GM23248 (cell line): Measurements from ENCODE around the gene ANKRD22. TPM values are rescaled to one million over a fixed set of nuclear protein-coding genes. Genes with fewer than 3 reads are reported as not detected.
A peak's percentile ranks its signal among the peaks of the same experiment; 100 is the strongest.

Source experiments
- DNase-seq: peaks from one replicate; pipeline ENCODE4 v3.0.0-alpha.2; 2015
- H2AFZ ChIP-seq: fragments of 200-600 bp; sonication (generic); 2 replicates; pipeline ENCODE4 v1.6.1; 2016; ENCODE audit warnings: antibody characterized with exemption
- H3F3A ChIP-seq: fragments of 200-600 bp; sonication (generic); 2 replicates; pipeline ENCODE4 v1.6.1; 2016; ENCODE audit warnings: mild to moderate bottlenecking, antibody characterized with exemption, mixed run types; ENCODE audit not compliant: insufficient read depth
- H3K27ac ChIP-seq: fragments of 200-600 bp; sonication (generic); 2 replicates; pipeline ENCODE4 v1.5.1; 2016; ENCODE audit warnings: mild to moderate bottlenecking
- H3K27me3 ChIP-seq: fragments of 200-600 bp; sonication (generic); replicated peaks from 2 replicates; pipeline ENCODE4 v1.6.1; 2016; ENCODE audit warnings: mild to moderate bottlenecking; ENCODE audit not compliant: insufficient read depth
- H3K36me3 ChIP-seq: fragments of 200-600 bp; sonication (generic); 2 replicates; pipeline ENCODE4 v1.6.1; 2016; ENCODE audit warnings: low read depth, mild to moderate bottlenecking
- H3K4me1 ChIP-seq: fragments of 200-600 bp; sonication (generic); 2 replicates; pipeline ENCODE4 v1.6.1; 2016; ENCODE audit warnings: mild to moderate bottlenecking; ENCODE audit not compliant: insufficient read depth
- H3K4me2 ChIP-seq: fragments of 200-600 bp; sonication (generic); one replicate; pipeline ENCODE4 v1.6.1; 2016; ENCODE audit warnings: mild to moderate bottlenecking; ENCODE audit not compliant: unreplicated experiment
- H3K4me3 ChIP-seq: fragments of 200-600 bp; sonication (generic); 2 replicates; pipeline ENCODE4 v1.5.1; 2016; ENCODE audit warnings: mild to moderate bottlenecking
- H3K79me2 ChIP-seq: fragments of 200-600 bp; sonication (generic); 2 replicates; pipeline ENCODE4 v1.6.1; 2016; ENCODE audit warnings: mild to moderate bottlenecking; ENCODE audit not compliant: insufficient read depth
- H3K9ac ChIP-seq: fragments of 200-600 bp; sonication (generic); 2 replicates; pipeline ENCODE4 v1.6.1; 2016; ENCODE audit warnings: mild to moderate bottlenecking
- H3K9me2 ChIP-seq: fragments of 200-600 bp; sonication (generic); 2 replicates; pipeline ENCODE4 v1.6.1; 2016; ENCODE audit warnings: mixed run types, mild to moderate bottlenecking, moderate library complexity; ENCODE audit not compliant: insufficient read depth
- H3K9me3 ChIP-seq: fragments of 200-600 bp; sonication (generic); one replicate; pipeline ENCODE4 v1.6.1; 2017; ENCODE audit warnings: low read depth
- H4K20me1 ChIP-seq: fragments of 200-600 bp; sonication (generic); 2 replicates; pipeline ENCODE4 v1.6.0; 2016; ENCODE audit not compliant: insufficient read depth
- EZH2 ChIP-seq: fragments of 200-600 bp; sonication (generic); IDR thresholded peaks from 2 replicates; pipeline ENCODE4 v1.6.1; 2018; ENCODE audit warnings: antibody characterized with exemption, mild to moderate bottlenecking; ENCODE audit not compliant: insufficient read depth, poor library complexity, severe bottlenecking
- EZH2phosphoT487 ChIP-seq: fragments of 200-600 bp; sonication (generic); IDR thresholded peaks from 2 replicates; pipeline ENCODE4 v1.6.1; 2018; ENCODE audit warnings: antibody characterized with exemption, moderate library complexity, mild to moderate bottlenecking, low read depth; ENCODE audit not compliant: insufficient read depth
- WGBS, 2 experiments: methylation state at CpG; one replicate each; pipeline ENCODE4 v1.1.6; 2015 to 2017; ENCODE audit warnings: low lambda C conversion rate in 2 of 2, low coverage in 1 of 2; ENCODE audit errors: missing lambda C conversion rate in 2 of 2; 5-methylcytosine and 5-hydroxymethylcytosine counted together
- in situ Hi-C: fragments of 300-500 bp; cut with MboI; formaldehyde crosslinking; loops from 2 replicates; pipeline ENCODE4 v1.15.0; 2020
- polyA plus RNA-seq: library from polyadenylated mRNA; unstranded; fragments of >200 nt; fragmentation: Nextera tagmentation; extraction: Ambion mirVana; gene quantifications from 2 replicates; pipeline ENCODE4 v1.2.1, GENCODE V29; 2016
- total RNA-seq: library from RNA; depleted of rRNA; stranded (reverse); fragments of >200 nt; shearing (Covaris generic); gene quantifications from 2 replicates; pipeline ENCODE4 v1.2.3, GENCODE V29; 2014

Gene ANKRD22
- total and polyA plus RNA-seq, 2 experiments from 2014 or later = 0.22 TPM; not detected in 1

DNA sequence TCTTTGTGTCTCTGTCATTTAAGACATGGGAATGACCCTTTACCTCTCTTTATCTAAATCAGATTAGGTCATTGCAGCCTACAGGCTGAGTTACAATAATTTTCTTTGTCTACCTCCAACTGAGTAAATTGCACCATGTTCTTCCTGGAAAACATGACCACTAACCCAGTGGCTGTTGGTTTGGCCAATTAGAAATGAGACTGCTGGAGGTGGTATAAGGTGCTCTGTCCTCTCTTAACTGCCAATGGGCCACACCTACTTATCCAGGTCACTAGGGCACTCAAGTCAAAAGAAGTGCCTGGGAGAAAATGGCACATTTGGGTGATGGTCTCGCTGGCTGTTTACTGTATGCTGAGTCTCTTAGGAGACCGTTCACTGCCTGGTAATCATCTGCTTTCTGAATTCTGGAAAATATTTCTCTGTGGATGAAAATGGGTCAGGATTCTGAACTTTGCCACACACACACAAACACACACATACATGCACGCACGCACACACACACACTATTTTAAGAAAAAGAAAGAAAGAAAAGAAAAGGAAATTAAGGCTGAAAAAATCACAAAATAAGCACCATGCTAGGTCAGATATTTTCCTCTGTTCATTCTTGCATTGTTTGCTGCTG lies 44.8 kb upstream of the ANKRD22 start:
- DNase-seq = no peak
- 42 to 49% methylated on average over 4 of the region's 4 CpGs for WGBS, 2 experiments
- no peak overlapping the region for H3K9ac ChIP-seq
- peak overlapping the region; percentile 34 for H3K4me2 ChIP-seq
- H3K4me1 ChIP-seq = peaks cover 74% of the 10 kb centered on the region
- H3K36me3 ChIP-seq = no peaks in the 10 kb centered on the region
- no peaks in the 10 kb centered on the region for H3K27me3 ChIP-seq
- no peaks in the 10 kb centered on the region for H4K20me1 ChIP-seq
- peaks cover 50% of the 10 kb centered on the region for H3K79me2 ChIP-seq
- H3K4me3 ChIP-seq = 0 out of 2 replicates have a peak overlapping the region, but pooled peaks have one; percentile 3
- peaks cover 50% of the 10 kb centered on the region for H3F3A ChIP-seq
- H3K27ac ChIP-seq = peak overlapping the region; percentile 61
- no peaks in the 10 kb centered on the region for H3K9me3 ChIP-seq
- peak overlapping the region; percentile 37 for H2AFZ ChIP-seq
- TF ChIP-seq EZH2phosphoT487 (no peak), EZH2 (no peak)
- in situ Hi-C loops = no loop called here
- H3K9me2 ChIP-seq = no peaks in the 10 kb centered on the region

DNA sequence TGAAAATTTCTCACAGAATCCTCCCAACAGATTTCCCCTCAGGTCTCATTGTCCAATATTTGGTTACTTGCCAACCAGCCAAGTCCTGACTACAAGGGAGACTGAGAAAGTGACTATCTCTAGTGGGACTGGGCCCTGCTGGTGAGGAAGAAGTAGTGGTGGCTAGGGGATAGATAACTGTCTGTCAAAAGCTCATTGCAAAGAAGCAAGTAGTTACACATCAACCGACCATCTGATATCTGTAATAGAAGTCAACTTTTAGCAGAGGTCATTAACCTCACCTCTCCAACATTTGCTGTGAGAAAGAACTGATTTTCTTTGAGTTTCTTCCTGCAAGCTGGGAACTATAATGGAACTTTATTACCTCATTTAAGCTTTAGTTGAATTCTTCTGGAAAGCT lies 43.6 kb upstream of the ANKRD22 start:
- in situ Hi-C loops = no loop called here
- Histone ChIP-seq H2AFZ (no peak overlapping the region), H3K9me3 (no peaks in the 10 kb centered on the region), H3F3A (peaks cover 54% of the 10 kb centered on the region), H3K4me1 (peaks cover 77% of the 10 kb centered on the region), H3K4me2 (no peak overlapping the region), H3K9me2 (no peaks in the 10 kb centered on the region), H3K36me3 (no peaks in the 10 kb centered on the region), H3K27me3 (no peaks in the 10 kb centered on the region), H3K4me3 (no peak overlapping the region), H3K27ac (no peak overlapping the region), H4K20me1 (no peaks in the 10 kb centered on the region), H3K79me2 (peaks cover 46% of the 10 kb centered on the region), H3K9ac (no peak overlapping the region)
- WGBS, 2 experiments = 97 to 100% methylated on average over 1 of the region's 1 CpG
- TF ChIP-seq EZH2 (no peak), EZH2phosphoT487 (no peak)
- no peak for DNase-seq

DNA sequence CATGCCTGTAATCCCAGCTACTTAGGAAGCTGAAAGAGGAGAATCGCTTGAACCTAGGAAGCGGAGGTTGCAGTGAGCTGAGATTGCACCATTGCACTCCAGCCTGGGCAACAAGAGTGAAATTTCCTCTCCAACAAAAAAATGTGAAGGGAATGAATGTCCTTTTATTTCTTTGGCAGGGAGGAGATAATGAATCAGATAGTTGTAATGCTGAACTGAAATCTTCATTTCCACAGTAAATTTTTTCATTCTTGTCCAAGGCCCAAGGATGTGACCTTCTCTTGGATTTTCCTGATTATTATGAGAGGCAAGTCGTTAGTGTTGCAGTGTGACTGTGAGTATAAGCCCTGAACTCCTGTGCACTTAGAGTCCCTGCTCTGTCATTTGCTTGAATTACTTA lies 42.0 kb upstream of the ANKRD22 start:
- Histone ChIP-seq H3K4me1 (peaks cover 93% of the 10 kb centered on the region), H3K4me2 (peak overlapping the region; percentile 72), H3K27ac (peak overlapping the region; percentile 54)

DNA sequence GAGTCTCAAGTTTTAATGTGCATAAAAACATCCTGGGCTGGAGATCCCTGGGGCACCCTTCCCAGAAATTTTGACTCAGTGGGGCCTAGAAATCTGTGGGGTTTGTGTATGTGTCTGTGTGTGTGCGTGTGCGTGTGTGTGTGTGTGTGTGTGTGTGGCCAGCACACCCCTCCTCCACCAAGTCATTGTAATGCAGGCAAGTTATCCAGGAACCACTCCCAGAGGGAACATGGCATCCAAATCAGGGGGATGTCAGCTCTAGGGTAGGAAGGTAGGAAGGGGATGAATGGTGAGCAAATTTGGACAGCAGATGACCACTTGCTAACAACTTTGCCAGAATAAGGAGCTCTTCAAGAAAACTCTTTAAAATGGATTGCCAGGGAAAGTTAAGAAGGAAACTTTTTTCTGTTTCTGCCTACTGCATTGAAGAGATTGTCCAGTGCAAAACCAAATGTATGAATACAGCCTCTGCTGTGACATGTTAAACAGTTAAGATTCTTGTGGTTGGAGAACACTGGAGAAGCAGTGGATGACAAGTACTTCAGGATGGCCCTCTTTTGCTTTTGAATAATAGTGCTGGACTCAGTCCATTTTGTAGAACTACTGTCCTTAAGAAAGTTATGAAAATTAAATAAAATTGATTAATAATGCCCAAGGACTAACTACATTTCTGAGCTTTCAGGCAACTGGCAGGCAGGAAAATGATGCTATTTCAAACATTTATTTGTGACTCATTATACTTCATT lies 40.8 kb upstream of the ANKRD22 start:
- H3K79me2 ChIP-seq = peaks cover 51% of the 10 kb centered on the region
- no peaks in the 10 kb centered on the region for H4K20me1 ChIP-seq
- peak overlapping the region; percentile 72 for H3K4me2 ChIP-seq
- no peaks in the 10 kb centered on the region for H3K9me3 ChIP-seq
- H2AFZ ChIP-seq = no peak overlapping the region; the same call in 1 of the 2 replicates
- peaks cover 51% of the 10 kb centered on the region for H3F3A ChIP-seq
- in situ Hi-C loops = no loop called here
- DNase-seq = peak; percentile 85
- peak overlapping the region; percentile 1; the same call in 1 of the 2 replicates for H3K9ac ChIP-seq
- H3K36me3 ChIP-seq = no peaks in the 10 kb centered on the region
- TF ChIP-seq EZH2phosphoT487 (no peak), EZH2 (no peak)
- no peaks in the 10 kb centered on the region for H3K9me2 ChIP-seq
- H3K27ac ChIP-seq = peak overlapping the region; percentile 54
- WGBS, 2 experiments = 89 to 92% methylated on average over 2 of the region's 2 CpGs
- H3K27me3 ChIP-seq = no peaks in the 10 kb centered on the region
- peak overlapping the region; percentile 13; the same call in 1 of the 2 replicates for H3K4me3 ChIP-seq
- H3K4me1 ChIP-seq = peaks cover 88% of the 10 kb centered on the region

More for the DNA sequence above, 42.0 kb upstream of the ANKRD22 start:
- WGBS, 2 experiments = 13 to 17% methylated on average over 3 of the region's 3 CpGs
- H3K36me3 ChIP-seq = no peaks in the 10 kb centered on the region
- no peaks in the 10 kb centered on the region for H3K27me3 ChIP-seq
- H2AFZ ChIP-seq = no peak overlapping the region
- H3K9me2 ChIP-seq = no peaks in the 10 kb centered on the region
- DNase-seq = peak; percentile 74
- H3F3A ChIP-seq = peaks cover 59% of the 10 kb centered on the region
- H3K4me3 ChIP-seq = peak overlapping the region; percentile 38
- no peaks in the 10 kb centered on the region for H3K9me3 ChIP-seq
- in situ Hi-C loops = no loop called here
- H3K79me2 ChIP-seq = peaks cover 47% of the 10 kb centered on the region
- H3K9ac ChIP-seq = no peak overlapping the region
- TF ChIP-seq EZH2phosphoT487 (no peak), EZH2 (no peak)
- H4K20me1 ChIP-seq = no peaks in the 10 kb centered on the region
